ENCODE data around the gene SPATA22. TPM values are rescaled to one million over a fixed set of nuclear protein-coding genes. Genes with fewer than 3 reads are reported as not detected.
"Not testable (repeated sequence)": the region's sequence is repeated elsewhere in the genome, so short reads cannot be mapped to it uniquely, and the experiment has no call there.

SPATA22 gene
- total RNA-seq, 2 experiments from 2014 or later = not detected

DNA sequence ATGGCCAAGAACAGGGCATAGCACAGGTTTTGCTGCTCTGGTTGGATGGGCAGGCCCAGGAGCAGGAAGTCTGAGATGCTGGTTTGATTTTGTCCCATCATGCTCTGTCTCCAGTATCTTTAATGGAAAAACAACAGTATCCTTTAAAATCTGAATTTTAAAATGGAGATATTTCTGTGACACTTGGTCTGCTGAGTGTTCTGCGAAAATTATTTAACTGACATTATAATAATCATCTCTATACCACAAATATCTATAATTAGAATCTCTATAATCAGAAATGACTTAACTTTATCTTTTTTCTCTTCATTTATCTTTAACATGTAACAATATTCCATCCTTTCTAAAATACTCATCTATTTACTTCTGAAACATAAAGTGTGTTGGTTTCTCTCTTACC, 73.3 kb downstream of the SPATA22 start, which contains the start of gene OR1E1:
OR1E1 (minus strand) TSS at position 101 of the 400 bp plus-strand sequence; CDS start at position 101, 0 bp downstream.
- H3K27me3 Mint-ChIP-seq (ENCODE audit: low read depth) = no peaks in the 10 kb centered on the region
- H3K36me3 Mint-ChIP-seq (ENCODE audit: low read depth) = no peaks in the 10 kb centered on the region
- POLR2A ChIA-PET = no interaction called here
- no peak for ATAC-seq
- H3K4me1 Mint-ChIP-seq (ENCODE audit: low read depth) = no peaks in the 10 kb centered on the region
- H3K27ac Mint-ChIP-seq = no peak within 1 kb of the TSS
- no peak for DNase-seq
- no peak within 1 kb of the TSS for H3K4me3 Mint-ChIP-seq
- no peaks in the 10 kb centered on the region for H3K9me3 Mint-ChIP-seq (ENCODE audit: insufficient read depth)
- CTCF ChIA-PET = no interaction called here

DNA sequence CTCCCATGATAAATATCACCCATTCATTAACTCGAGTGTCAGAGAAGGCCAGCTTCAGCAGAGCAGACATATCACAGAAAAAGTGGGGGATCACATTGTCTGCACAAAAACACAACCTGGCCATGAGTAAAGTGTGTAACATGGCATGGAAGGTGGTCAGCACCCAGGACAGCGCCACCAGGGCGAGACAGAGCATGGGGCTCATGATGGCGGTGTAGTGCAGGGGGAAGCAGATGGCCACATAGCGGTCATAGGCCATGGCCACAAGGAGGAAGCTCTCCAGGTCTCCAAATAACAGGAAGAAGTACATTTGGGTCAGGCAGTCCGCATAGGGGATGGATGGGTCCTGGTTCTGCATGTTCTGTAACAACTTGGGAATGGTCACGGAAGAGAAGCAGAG, 73.8 kb downstream of the SPATA22 start:
- H3K36me3 Mint-ChIP-seq (ENCODE audit: low read depth); H3K4me1 Mint-ChIP-seq (ENCODE audit: low read depth); POLR2A ChIA-PET; H3K27me3 Mint-ChIP-seq (ENCODE audit: low read depth); H3K9me3 Mint-ChIP-seq (ENCODE audit: insufficient read depth); ATAC-seq; CTCF ChIA-PET; H3K27ac Mint-ChIP-seq; H3K4me3 Mint-ChIP-seq: not testable (repeated sequence)
- DNase-seq = peak; percentile 24

Other genes starting within 250 kb of the SPATA22 start
- under 1 TPM; 0.18 to 0.26 TPM for gene OR3A1, start 173.5 kb downstream of the SPATA22 start, total RNA-seq
- gene OR3A2, start 85.5 kb downstream of the SPATA22 start, total RNA-seq = 1 to 10 TPM; 1.2 to 1.4 TPM
- gene OR1E1, start 73.4 kb downstream of the SPATA22 start, total RNA-seq = not detected
- not detected for gene OR3A3, start 60.4 kb downstream of the SPATA22 start, total RNA-seq
- not detected for gene OR1E2, start 38.0 kb downstream of the SPATA22 start, total RNA-seq
- not detected for gene ASPA, start 4.2 kb upstream of the SPATA22 start, total RNA-seq
- under 1 TPM; 0.31 to 0.37 TPM for gene TRPV3, start 86.0 kb upstream of the SPATA22 start, total RNA-seq
- gene TRPV1, start 137.6 kb upstream of the SPATA22 start, total RNA-seq = 1 to 10 TPM; 4.2 to 4.3 TPM
- 10 to 100 TPM; 12.0 to 12.5 TPM for gene SHPK, start 164.4 kb upstream of the SPATA22 start, total RNA-seq
- gene CTNS, start 164.9 kb upstream of the SPATA22 start, total RNA-seq = 1 to 10 TPM; 7.7 to 9.7 TPM
- 10 to 100 TPM; 16.1 to 18.0 TPM for gene TAX1BP3, start 196.8 kb upstream of the SPATA22 start, total RNA-seq
- gene EMC6, start 197.0 kb upstream of the SPATA22 start, total RNA-seq = 10 to 100 TPM; 39.7 to 43.1 TPM
- 1 to 10 TPM; 7.8 to 8.1 TPM for gene P2RX5, start 224.3 kb upstream of the SPATA22 start, total RNA-seq

All from activated CD8-positive, alpha-beta T cell treated with anti-CD3 and anti-CD28 coated beads, Interleukin-2, amount 10 ng/mL, durations not matched to agents 7 days and 5 days (primary cell).